ENCODE results near the gene NDUFB11.

Gene NDUFB11
- long read RNA-seq, donor 1, transcript NDUFB11-202 (3 exons, 1,388 nt): major isoform, 171 of 306 reads
- long read RNA-seq, donor 1, transcript NDUFB11-201 (3 exons, 948 nt): minor isoform, 64 of 306 reads
- long read RNA-seq, donor 1, partial matches to known transcripts: 66 of 306 reads
- long read RNA-seq, donor 1, other reads (novel, unspliced or antisense): 5 of 306 reads
- long read RNA-seq, donor 2, transcript NDUFB11-201 (3 exons, 948 nt): minor isoform, 31 of 165 reads
- long read RNA-seq, donor 2, transcript NDUFB11-202 (3 exons, 1,388 nt): major isoform, 87 of 165 reads
- long read RNA-seq, donor 2, partial matches to known transcripts: 47 of 165 reads
- long read RNA-seq, donor 2, other reads (novel, unspliced or antisense): 0 of 165 reads
- long read RNA-seq, donor 3, transcript NDUFB11-201 (3 exons, 948 nt): minor isoform, 16 of 72 reads
- long read RNA-seq, donor 3, transcript NDUFB11-202 (3 exons, 1,388 nt): major isoform, 56 of 72 reads
- long read RNA-seq, donor 3, partial matches to known transcripts: 0 of 72 reads
- long read RNA-seq, donor 3, other reads (novel, unspliced or antisense): 0 of 72 reads
- long read RNA-seq, donor 4, transcript NDUFB11-202 (3 exons, 1,388 nt): major isoform, 130 of 173 reads
- long read RNA-seq, donor 4, transcript NDUFB11-201 (3 exons, 948 nt): minor isoform, 33 of 173 reads
- long read RNA-seq, donor 4, partial matches to known transcripts: 10 of 173 reads
- long read RNA-seq, donor 4, other reads (novel, unspliced or antisense): 0 of 173 reads
- long read RNA-seq, donor 5, transcript NDUFB11-201 (3 exons, 948 nt): minor isoform, 38 of 203 reads
- long read RNA-seq, donor 5, transcript NDUFB11-202 (3 exons, 1,388 nt): major isoform, 159 of 203 reads
- long read RNA-seq, donor 5, partial matches to known transcripts: 0 of 203 reads
- long read RNA-seq, donor 5, other reads (novel, unspliced or antisense): 6 of 203 reads
- long read RNA-seq, donor 6, transcript NDUFB11-201 (3 exons, 948 nt): minor isoform, 40 of 245 reads
- long read RNA-seq, donor 6, transcript NDUFB11-202 (3 exons, 1,388 nt): major isoform, 111 of 245 reads
- long read RNA-seq, donor 6, partial matches to known transcripts: 94 of 245 reads
- long read RNA-seq, donor 6, other reads (novel, unspliced or antisense): 0 of 245 reads
- long read RNA-seq, donor 7, transcript NDUFB11-202 (3 exons, 1,388 nt): major isoform, 194 of 395 reads
- long read RNA-seq, donor 7, transcript NDUFB11-201 (3 exons, 948 nt): minor isoform, 64 of 395 reads
- long read RNA-seq, donor 7, partial matches to known transcripts: 137 of 395 reads
- long read RNA-seq, donor 7, other reads (novel, unspliced or antisense): 0 of 395 reads
- long read RNA-seq, donor 8, transcript NDUFB11-202 (3 exons, 1,388 nt): major isoform, 99 of 137 reads
- long read RNA-seq, donor 8, transcript NDUFB11-201 (3 exons, 948 nt): minor isoform, 38 of 137 reads
- long read RNA-seq, donor 8, partial matches to known transcripts: 0 of 137 reads
- long read RNA-seq, donor 8, other reads (novel, unspliced or antisense): 0 of 137 reads

- peak; percentile 88 for DNase-seq
Measured at GRCh38 chrX:47144626-47145394, at the start of gene NDUFB11, which contains the start of gene RBM10. Gene NDUFB11, minus strand, starts transcription at chrX:47144702. Its CDS starts 23 bp downstream, at chrX:47144679. Gene RBM10, plus strand, starts transcription at chrX:47145221. Its CDS starts 2,261 bp downstream, at chrX:47147482.

- peak; percentile 67 for DNase-seq
Measured at GRCh38 chrX:47193475-47194193, 49.1 kb upstream of the NDUFB11 start, which contains the start of gene UBA1. Gene UBA1, plus strand, starts transcription at chrX:47193829. Its CDS starts 4,974 bp downstream, at chrX:47198803.

GRCh38 chrX:47191806-47192401 lies 47.4 kb upstream of the NDUFB11 start:
- DNase-seq: no peak

GRCh38 chrX:47191331-47191730 lies 46.8 kb upstream of the NDUFB11 start:
- DNase-seq: peak; percentile 43

GRCh38 chrX:47190445-47191269 lies 46.2 kb upstream of the NDUFB11 start:
- DNase-seq: peak; percentile 58

- DNase-seq: no peak
Measured at GRCh38 chrX:47189906-47190305, 45.4 kb upstream of the NDUFB11 start.

- DNase-seq: no peak
Measured at GRCh38 chrX:47187106-47187677, 42.7 kb upstream of the NDUFB11 start.

GRCh38 chrX:47186096-47186740 lies 41.7 kb upstream of the NDUFB11 start:
- no peak for DNase-seq

GRCh38 chrX:47185241-47185640 lies 40.7 kb upstream of the NDUFB11 start:
- DNase-seq: no peak

GRCh38 chrX:47184486-47184885 lies 40.0 kb upstream of the NDUFB11 start:
- no peak for DNase-seq

- no peak for DNase-seq
Measured at GRCh38 chrX:47182106-47182700, 37.7 kb upstream of the NDUFB11 start.

GRCh38 chrX:47181301-47181700 lies 36.8 kb upstream of the NDUFB11 start:
- no peak for DNase-seq

GRCh38 chrX:47180346-47180745 lies 35.8 kb upstream of the NDUFB11 start:
- no peak for DNase-seq

- no peak for DNase-seq
Measured at GRCh38 chrX:47179928-47180255, 35.4 kb upstream of the NDUFB11 start.

- DNase-seq: no peak
Measured at GRCh38 chrX:47179221-47179927, 34.9 kb upstream of the NDUFB11 start.

- DNase-seq: no peak
Measured at GRCh38 chrX:47178337-47178736, 33.8 kb upstream of the NDUFB11 start.

GRCh38 chrX:47177079-47177478 lies 32.6 kb upstream of the NDUFB11 start:
- no peak for DNase-seq

All from right kidney (tissue), 9 donors.